GM21360 (cell line): ENCODE results near the gene AREL1.
"Not testable (repeated sequence)": the region's sequence is repeated elsewhere in the genome, so short reads cannot be mapped to it uniquely, and the experiment has no call there.

ENCODE experiments used
- ATAC-seq: cut with Tn5 transposase; IDR thresholded peaks from one replicate; pipeline ENCODE4 v1.9.1; 2021; ENCODE audit warnings: mild to moderate bottlenecking, moderate library complexity; ENCODE audit not compliant: unreplicated experiment

AREL1 gene, protein sequence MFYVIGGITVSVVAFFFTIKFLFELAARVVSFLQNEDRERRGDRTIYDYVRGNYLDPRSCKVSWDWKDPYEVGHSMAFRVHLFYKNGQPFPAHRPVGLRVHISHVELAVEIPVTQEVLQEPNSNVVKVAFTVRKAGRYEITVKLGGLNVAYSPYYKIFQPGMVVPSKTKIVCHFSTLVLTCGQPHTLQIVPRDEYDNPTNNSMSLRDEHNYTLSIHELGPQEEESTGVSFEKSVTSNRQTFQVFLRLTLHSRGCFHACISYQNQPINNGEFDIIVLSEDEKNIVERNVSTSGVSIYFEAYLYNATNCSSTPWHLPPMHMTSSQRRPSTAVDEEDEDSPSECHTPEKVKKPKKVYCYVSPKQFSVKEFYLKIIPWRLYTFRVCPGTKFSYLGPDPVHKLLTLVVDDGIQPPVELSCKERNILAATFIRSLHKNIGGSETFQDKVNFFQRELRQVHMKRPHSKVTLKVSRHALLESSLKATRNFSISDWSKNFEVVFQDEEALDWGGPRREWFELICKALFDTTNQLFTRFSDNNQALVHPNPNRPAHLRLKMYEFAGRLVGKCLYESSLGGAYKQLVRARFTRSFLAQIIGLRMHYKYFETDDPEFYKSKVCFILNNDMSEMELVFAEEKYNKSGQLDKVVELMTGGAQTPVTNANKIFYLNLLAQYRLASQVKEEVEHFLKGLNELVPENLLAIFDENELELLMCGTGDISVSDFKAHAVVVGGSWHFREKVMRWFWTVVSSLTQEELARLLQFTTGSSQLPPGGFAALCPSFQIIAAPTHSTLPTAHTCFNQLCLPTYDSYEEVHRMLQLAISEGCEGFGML

DNA sequence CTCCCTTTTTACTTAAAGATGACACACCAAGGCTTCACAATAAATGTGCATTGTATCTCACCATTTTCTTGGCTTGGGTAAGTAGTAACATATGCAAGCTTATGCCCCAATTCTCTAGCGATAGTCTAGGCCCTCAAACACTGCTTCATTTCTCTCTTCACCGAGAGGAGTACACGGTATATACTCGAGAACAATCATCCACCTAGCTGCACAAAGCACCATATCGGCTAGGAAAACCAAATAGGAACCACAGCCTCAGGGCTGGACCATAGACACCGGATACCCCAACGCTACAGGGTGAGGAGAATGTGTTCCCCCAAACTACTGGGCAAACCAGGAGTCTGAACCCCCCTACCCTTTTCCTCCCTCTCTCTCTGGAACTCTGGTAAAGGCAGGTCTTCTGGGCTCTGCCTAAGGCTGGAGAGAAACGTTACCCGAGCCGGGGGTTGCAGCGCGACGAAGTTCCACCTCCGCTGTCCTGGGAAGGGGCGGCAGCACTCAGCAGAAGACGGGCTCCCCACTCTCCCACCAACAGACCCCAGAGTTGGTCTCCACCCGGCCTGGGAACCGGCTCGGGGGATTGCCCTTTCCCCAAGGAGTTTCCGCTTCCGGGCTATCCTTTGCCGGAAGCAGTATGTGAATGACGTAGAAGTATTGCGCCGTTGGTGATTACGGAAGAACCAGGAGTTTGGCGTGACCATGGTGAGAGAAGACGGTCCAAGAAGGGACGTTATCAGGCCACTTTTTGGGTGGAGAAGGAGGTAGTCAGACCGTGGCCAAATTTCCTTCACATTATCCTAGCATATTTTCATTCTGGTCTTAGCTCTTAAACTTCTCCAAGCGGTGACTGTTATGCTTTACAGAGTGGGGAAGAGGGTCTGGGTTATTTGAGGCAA is at the start of gene AREL1, which contains the start of gene FCF1:
TSS of gene AREL1 (minus strand) at position 582 of the 896 bp plus-strand sequence. CDS start 27,465 bp downstream, outside the sequence.
TSS of gene FCF1 (plus strand) at position 646 of the 896 bp plus-strand sequence. CDS start at position 700, 54 bp downstream.
- peak; percentile 87 for ATAC-seq

DNA sequence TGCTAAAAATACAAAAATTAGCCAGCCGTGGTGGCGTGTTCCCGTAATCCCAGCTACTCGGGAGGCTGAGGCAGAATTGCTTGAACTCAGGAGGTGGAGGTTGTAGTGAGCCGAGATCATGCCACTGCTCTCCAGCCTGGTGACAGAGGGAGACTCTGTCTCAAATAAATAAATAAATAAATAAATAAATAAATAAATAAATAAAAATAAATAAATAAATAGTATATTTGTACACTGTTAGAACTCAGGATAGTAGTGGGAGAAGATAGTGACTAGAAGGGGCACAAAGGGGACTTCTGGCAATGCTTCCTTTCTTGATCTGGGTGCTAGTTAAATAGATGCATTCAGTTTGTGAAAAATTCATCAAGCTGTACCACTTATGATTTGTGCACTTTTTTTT is 45.6 kb upstream of the AREL1 start:
- ATAC-seq = not testable (repeated sequence)

DNA sequence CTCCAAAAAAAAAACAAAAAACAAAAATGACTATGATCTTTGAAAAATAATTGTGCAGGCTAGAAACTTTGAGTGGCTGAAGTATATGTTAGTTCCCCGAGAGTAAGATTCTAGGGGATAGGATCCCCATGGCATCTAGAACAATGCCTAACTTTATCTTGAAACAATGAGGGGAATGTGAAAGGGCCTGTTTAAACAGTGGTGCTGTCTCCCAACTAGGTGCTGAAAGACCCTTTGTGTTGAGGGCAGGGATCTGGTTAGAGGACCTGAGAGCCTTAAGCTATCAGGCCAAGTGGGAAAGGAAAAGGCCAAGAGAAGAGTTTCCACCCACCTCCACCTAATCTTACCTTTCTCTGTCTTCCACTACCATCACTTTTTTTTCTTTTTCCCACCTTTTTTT is 43.4 kb upstream of the AREL1 start:
- ATAC-seq = no peak

DNA sequence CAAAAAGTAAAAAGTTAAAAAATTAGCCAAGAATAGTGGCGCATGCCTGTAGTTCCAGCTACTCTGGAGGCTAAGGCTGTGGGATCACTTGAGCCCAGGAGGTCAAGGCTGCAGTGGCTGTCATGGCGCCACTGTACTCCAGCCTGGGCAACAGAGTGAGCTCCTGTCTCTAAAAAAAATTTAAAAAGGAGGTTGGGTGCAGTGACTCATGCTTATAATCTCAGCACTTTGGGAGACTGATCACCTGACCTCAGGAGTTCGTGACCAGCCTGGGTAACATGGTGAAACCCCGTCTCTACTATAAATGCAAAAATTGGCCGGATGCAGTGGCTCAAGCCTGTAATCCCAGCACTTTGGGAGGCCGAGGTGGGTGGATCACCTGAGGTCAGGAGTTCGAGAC is 42.0 kb upstream of the AREL1 start:
- no peak for ATAC-seq

DNA sequence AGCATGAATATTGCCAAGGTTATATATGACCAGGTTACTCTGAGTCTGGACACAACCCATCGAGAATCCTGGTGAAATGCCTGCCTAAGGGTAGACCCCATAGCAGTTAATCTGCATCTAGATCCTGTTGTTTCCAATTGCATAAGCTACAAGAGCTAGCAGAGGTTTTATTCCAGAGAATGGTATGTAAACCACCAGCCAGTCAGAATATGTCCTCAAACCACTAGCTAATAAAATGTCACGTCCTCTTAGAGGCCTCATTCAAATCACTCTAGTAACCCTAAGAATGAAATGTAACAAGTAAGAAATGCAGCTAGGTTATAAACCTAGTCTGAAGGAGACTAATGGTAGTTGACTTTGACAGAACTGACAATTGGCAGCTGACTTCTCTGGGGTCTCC is 41.3 kb upstream of the AREL1 start:
- ATAC-seq = no peak

DNA sequence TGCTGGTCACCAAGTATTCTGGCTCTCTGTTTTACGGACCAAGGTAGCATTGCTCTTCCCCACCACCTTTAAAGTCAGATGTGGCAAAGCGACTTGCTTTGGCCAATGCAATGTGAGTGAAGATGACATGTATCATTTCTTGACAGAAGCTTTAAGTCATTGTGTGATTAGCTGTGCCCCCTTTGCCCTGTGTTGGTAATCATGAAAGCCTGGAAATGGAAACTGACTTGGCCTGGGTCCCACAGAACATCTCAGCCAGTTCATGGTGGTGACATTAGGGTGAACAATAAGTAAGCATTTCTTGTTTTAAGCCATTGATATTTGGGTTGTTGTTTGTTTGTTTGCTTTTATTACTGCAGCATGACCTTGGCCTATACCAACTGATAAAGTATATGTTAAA is 34.4 kb upstream of the AREL1 start:
- ATAC-seq = no peak

DNA sequence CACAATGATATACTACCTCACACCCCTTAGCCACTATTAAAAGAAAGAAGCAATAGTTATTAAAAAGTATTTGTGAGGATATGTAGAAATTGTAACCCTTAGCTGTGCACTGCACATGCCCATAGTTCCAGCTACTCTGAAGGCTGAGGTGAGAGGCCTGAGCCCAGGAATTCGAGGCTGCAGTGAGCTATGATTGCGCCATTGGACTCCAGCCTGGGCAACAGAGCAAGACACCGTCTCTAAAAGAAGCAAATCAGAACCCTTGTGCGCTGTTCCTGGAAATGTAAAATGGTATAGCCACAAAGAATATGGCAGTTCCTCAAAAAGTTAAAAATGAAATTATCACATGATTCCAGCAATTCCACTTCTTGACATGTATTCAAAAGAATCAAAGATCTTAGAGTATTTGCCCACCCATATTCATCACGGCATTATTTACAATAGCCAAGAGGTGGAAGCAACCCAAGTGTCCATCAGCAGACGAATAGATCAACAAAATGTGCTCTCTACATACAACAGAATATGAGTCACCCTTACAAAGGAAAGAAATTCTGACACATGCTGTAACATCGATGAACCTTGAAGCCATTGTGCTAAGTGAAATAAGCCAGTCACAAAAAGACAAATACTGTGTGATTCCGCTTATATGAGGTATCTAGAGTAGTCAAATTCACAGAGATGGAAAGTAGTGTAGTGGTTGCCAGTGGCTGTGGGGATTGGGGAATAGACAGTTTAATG is 26.6 kb upstream of the AREL1 start:
- no peak for ATAC-seq

DNA sequence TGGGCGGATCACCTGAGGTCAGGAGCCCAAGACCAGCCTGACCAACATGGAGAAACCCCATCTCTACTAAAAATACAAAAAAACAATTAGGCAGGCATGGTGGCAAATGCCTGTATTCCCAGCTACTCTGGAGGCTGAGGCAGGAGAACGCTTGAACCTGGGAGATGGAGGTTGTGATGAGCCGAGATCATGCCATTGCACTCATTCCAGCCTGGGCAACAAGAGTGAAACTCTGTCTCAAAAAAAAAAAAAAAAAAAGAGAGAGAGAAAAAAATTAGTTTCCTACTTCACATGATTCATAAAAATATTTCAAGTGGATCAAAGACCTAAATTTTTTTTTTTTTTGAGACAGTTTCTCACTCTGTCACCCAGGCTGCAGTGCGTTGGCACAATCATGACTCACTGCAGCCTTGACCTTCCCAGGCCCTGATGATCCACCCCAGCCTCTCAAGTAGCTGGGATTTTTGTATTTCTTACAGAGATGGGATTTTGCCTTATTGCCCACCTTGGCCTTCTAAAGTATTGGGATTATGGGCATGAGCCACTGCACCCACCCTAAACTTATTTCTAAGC is 25.0 kb upstream of the AREL1 start:
- no peak for ATAC-seq

DNA sequence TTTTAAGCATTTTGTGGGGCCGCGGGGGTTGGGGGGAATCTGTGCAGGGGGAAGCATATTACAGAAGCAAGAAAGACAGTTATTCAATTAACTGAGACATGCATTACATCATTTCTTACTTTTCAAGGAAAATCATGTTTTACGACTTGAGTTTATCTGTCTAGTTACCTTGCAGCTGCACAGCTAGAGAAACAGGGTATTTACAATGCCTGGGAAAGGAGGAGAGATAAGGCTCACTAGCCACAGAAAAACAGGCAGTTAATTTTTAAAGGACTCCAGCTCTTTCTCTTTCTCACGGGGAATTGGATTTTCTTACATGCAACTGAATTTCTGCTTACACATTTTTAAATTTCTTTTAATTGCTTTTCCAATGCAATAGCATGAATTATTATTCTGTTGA is 22.2 kb upstream of the AREL1 start:
- ATAC-seq = no peak

DNA sequence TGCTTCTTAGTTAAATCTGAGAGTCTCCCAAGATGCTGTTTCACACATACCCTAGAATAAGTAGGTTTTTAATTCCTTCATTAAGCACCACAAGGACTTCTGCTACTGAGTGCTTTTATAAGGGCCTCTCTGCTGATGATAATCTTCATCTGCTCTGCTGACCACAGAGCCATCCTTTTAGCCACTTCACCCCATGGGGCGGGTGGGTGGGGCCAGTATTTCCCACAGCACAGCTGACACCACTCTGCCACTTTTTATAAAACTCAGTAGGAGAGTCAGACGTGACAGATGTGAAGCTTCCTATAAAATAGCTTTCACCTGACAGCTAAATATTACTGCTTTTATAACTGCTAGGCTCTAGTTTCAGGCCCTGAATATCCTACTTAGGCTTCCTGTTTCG is 20.3 kb upstream of the AREL1 start:
- ATAC-seq = no peak

DNA sequence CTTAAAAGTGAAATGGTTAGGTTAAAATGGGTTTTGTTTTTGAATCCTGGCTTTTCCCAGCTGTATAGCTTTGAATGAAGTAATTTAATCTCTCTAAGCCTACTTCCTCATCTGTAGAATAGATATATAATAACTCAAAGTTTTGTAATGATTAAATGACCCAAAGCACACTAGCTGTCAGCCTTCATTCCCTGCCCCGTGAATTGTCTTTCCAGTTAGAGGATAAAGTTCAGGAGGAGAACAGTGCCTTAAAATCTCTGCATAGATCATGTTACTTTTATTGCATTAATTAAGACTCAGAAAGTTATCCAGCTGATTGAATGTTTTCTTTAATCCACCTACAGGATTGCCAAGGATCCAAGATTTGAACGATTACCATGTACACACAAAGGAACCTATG is 19.5 kb upstream of the AREL1 start:
- no peak for ATAC-seq

DNA sequence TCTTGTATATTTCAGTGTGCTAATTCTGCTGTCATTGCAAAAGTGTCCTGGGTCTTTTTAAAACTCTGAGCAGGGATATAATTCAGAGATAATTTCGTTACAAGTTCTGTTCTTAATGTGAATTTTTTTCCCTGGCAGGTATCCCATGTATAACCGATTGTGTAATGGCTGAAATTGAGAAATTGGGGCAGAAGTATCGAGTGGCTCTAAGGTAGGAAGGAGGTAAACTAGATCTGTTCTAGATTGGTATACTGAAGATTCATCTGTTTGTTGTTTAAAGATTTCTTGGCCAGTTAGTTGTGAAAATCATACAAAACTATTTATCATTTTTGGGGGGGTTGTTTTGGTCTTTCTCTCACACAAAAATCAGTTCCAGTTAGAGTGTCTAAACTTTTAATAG is 10.3 kb upstream of the AREL1 start:
- no peak for ATAC-seq

DNA sequence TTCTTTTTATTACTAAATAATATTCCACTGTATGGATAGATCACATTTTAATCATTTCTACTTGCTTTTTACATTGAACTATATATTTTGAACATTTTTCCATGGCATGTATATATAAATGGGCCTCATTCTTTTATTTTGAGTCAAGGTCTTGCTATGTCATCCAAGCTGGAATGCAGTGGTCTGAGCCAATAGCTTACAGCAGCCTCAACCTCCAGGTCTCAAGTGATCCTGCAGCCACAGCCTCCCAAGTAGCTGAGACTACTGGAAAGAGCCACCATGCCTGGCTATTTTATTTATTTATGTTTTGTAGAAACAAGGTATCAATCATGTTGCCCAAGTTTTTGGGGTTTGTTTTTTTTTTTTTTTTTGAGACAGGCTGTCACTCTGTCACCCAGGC is 7.6 kb upstream of the AREL1 start:
- no peak for ATAC-seq

DNA sequence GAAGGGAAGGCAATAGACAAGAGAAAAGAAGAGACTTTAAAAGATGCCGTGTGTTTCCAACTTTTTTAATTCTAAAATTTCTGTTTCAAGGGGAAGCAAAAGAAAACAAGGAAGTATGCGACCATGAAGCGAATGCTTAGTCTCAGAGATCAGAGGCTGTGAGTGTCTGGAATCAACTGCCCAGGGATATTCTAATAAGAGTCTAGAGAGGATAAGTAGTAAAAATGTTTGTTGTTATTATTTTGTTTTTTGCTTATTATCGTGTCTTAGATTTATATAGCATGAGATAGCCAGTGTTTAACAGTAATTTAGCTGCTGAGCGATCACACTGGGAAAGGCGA is 485 bp upstream of the AREL1 start:
- ATAC-seq = no peak

DNA sequence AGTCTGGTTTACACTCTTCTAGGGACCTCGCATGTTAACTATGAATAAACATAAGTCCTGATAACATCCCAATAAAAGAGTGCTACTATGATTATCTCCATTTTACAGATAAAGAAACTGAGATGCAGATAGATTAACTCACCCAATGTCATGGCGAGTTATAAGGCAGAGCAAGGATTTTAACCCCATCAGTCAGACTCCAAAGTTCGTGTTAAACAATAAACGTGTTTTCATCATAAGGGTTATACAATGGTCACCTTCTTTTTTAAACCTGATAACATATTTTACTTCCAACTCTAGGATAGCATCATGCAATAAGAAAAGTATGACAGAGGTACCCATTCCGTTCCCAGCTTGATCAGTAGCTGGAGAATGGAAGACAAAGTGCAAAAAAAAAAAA is 1.2 kb downstream of the AREL1 start:
- no peak for ATAC-seq

DNA sequence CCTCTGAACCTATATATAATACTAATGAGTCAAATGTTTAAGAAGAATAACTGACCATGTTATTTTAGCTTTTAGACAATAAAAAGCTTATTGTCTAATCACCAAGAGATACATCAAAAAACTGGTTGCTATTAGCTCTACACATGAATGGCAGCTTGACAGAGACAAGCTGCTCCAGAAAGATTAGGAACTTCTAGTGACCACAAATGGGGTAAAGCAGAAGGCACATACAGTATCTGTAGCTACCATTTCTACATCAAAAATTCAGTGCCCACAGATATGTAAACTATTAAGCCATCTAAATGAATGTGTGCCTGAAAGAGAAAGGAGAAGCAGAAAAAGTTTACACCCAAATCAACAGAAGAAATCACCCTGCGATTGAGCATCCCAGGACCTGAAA is 2.4 kb downstream of the AREL1 start:
- no peak for ATAC-seq

DNA sequence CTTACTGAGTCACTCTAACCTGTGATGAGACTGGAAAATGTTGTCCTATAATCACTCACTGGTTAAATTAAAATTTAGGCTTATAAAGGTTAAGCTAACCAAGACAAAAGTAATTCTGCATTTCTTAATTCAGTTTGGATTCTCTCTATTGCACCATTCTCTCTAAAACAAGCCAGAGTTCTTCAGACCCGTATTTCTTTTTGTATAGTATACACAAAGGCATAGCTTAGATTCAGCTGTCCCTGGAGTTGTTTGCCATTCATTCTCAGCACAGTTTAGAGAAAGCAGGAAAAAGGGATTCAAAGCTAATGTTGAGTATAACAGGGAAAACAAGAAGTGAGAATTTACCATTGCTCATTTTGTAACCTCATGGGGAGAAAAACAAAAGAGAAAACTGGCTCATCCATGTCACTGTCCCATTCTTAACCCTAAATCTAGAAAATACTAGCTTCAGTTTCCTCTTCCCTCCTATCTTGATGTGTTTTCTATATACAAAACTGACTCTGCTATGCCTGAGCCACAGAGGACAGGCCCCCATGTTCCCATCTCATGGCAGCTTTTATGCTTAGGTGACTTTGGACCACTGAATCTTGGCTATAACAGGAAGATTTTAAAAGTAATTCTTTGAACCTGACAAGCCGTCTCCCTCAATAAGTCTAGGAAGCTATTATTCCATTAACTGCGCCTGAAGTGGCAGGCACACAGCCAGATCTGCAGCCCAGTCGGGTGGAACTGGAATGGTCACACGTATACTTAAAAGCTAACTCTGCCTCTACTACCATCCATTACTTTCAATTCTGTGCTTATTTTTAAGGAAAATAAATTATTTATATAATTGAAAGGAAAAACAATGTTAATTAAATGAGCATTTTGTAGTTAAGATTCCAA is 7.0 kb downstream of the AREL1 start:
- ATAC-seq = no peak

DNA sequence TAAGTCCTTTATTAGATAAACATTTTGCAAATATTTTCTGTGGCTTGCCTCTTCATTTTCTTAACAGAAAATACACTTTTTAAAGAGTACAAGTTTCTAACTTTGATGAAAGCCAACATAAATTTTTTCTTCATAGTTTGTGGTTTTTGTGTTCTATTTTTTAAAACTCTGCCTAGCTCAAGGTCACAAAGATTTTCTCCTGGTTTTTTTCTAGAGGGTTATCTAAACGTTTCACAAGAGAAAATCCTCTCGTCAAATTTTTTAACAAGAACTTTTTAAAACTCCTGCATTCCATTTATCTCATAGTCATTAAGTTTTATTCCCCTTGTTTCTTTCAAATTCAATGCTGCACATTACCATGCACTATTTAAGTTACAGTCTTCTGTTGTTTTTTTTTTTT is 8.2 kb downstream of the AREL1 start:
- no peak for ATAC-seq

DNA sequence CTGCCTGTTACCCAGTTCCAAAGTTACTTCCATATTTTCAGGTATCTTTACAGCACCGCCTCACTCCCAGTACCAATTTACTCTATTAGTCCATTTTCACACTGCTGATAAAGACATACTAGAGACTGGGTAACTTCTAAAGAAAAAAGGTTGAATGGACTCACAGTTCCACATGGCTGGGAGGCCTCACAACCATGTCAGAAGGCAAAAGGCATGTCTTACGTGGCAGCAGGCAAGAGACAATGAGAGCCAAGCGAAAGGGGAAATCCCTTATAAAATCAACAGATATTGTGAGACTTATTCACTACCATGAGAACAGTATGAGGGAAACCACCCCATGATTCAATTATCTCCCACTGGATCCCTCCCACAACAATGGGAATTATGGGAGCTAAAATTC is 9.8 kb downstream of the AREL1 start:
- ATAC-seq = no peak
